ENCODE results near the gene ANKAR. TPM values are rescaled to one million over a fixed set of nuclear protein-coding genes. Genes with fewer than 3 reads are reported as not detected.

ANKAR gene
- total and polyA plus RNA-seq, 2 of the 8 experiments (the other 6 are each of a cell fraction or from before 2014, with no cell fraction given) = 0.56 to 1.7 TPM

- TF ChIP-seq CHD7 (IDR thresholded peaks at IDR 0.05; ENCODE audit: insufficient replicate concordance, low read length) (no peak), SIN3A (conservative IDR thresholded peaks at IDR 0.05 in 1 of 2, IDR thresholded peaks at IDR 0.05 in 1 of 2; ENCODE audit: low read depth in 1 of 2, low read length in 2 of 2) (no peak), RBBP5 (IDR thresholded peaks at IDR 0.05; ENCODE audit: borderline replicate concordance, low read depth, low read length) (no peak), JUN (IDR thresholded peaks at IDR 0.05; ENCODE audit: low read depth, low read length) (no peak), KDM5A (IDR thresholded peaks at IDR 0.05; ENCODE audit: low read length) (no peak), USF2 (IDR thresholded peaks at IDR 0.05; ENCODE audit: low read length) (no peak), TBP (IDR thresholded peaks at IDR 0.05; ENCODE audit: low read depth, low read length) (no peak), TEAD4 (IDR thresholded peaks at IDR 0.05; ENCODE audit: low read depth, low read length) (no peak), TCF12 (IDR thresholded peaks at IDR 0.05; ENCODE audit: low read depth, low read length) (no peak), TAF1 (IDR thresholded peaks at IDR 0.05; ENCODE audit: low read depth, low read length) (no peak), POLR2AphosphoS5 (IDR thresholded peaks at IDR 0.05; ENCODE audit: low read depth, low read length) (no peak)
These were observed 10.3 kb downstream of the ANKAR start (continued) for GRCh38 chr2:189684811-189685210.
